Fibroblast of lung (primary cell): ENCODE measurements around the gene C19orf38. TPM values are rescaled to one million over a fixed set of nuclear protein-coding genes. Genes with fewer than 3 reads are reported as not detected.

ENCODE experiments used
- DNase-seq, 2 donors: peaks; one replicate each; pipeline versions ENCODE4 v3.0.0 to v3.0.0-alpha.2; 2010; ENCODE audit warnings: low read depth in 2 of 2
- H2AFZ ChIP-seq: 2 replicates; pipeline ENCODE4 v1.5.1; 2012; ENCODE audit warnings: low read length, control low read depth, inconsistent platforms
- H3K27ac ChIP-seq: 2 replicates; pipeline ENCODE4 v1.5.1; 2011; ENCODE audit warnings: low read length, control low read depth; ENCODE audit not compliant: insufficient read depth
- H3K27me3 ChIP-seq: 2 replicates; pipeline ENCODE4 v1.5.1; 2011; ENCODE audit warnings: mild to moderate bottlenecking, low read length; ENCODE audit not compliant: control insufficient read depth, insufficient read depth
- H3K36me3 ChIP-seq: 2 replicates; pipeline ENCODE4 v1.5.1; 2011; ENCODE audit warnings: low read length; ENCODE audit not compliant: control insufficient read depth, insufficient read depth
- H3K4me1 ChIP-seq: 2 replicates; pipeline ENCODE4 v1.5.1; 2011; ENCODE audit warnings: low read length; ENCODE audit not compliant: control insufficient read depth, insufficient read depth; ENCODE audit errors: extremely low read depth
- H3K4me2 ChIP-seq: 2 replicates; pipeline ENCODE4 v1.5.1; 2011; ENCODE audit warnings: low read length, control low read depth; ENCODE audit not compliant: insufficient read depth; ENCODE audit errors: extremely low read depth
- H3K4me3 ChIP-seq, 4 experiments: fragments of 200-600 bp in 1 of 4; sonication (generic) in 1 of 4; replicated peaks in 1 of 4; 2 replicates each; pipeline ENCODE4 v1.5.1; 2011 to 2016; ENCODE audit warnings: low read length in 4 of 4, low read depth in 3 of 4, mild to moderate bottlenecking in 3 of 4, control low read depth in 2 of 4, inconsistent platforms in 1 of 4, mixed read lengths in 1 of 4; ENCODE audit not compliant: insufficient read depth in 1 of 4; ENCODE audit errors: control extremely low read depth in 1 of 4
- H3K79me2 ChIP-seq: 2 replicates; pipeline ENCODE4 v1.5.1; 2012; ENCODE audit warnings: mild to moderate bottlenecking, low read length, inconsistent platforms; ENCODE audit not compliant: control insufficient read depth, insufficient read depth
- H3K9ac ChIP-seq: 2 replicates; pipeline ENCODE4 v1.5.1; 2011; ENCODE audit warnings: mild to moderate bottlenecking, low read length, control low read depth; ENCODE audit not compliant: insufficient read depth
- H3K9me3 ChIP-seq: 2 replicates; pipeline ENCODE4 v1.5.1; 2012; ENCODE audit warnings: low read depth, low read length; ENCODE audit not compliant: control insufficient read depth, insufficient read depth
- H4K20me1 ChIP-seq: 2 replicates; pipeline ENCODE4 v1.5.1; 2011; ENCODE audit warnings: low read length; ENCODE audit not compliant: control insufficient read depth, insufficient read depth; ENCODE audit errors: extremely low read depth
- CTCF ChIP-seq, 2 donors: IDR thresholded peaks in 1 of 2; conservative IDR thresholded peaks in 1 of 2; 1 replicate in 1 of 2; 2 replicates in 1 of 2; pipeline ENCODE4 v1.5.1; 2011 to 2012; ENCODE audit warnings: low read length in 2 of 2, control low read depth in 1 of 2, inconsistent platforms in 1 of 2, low read depth in 1 of 2, mild to moderate bottlenecking in 1 of 2
- EZH2 ChIP-seq: IDR thresholded peaks from 2 replicates; pipeline ENCODE4 v1.5.1; 2012; ENCODE audit warnings: low read length, control low read depth, mild to moderate bottlenecking; ENCODE audit errors: missing control alignments
- polyA plus RNA-seq, 2 donors: library from polyadenylated mRNA; depleted of rRNA in 1 of 2; stranded (reverse) in 1 of 2; unstranded in 1 of 2; fragments of >200 nt; gene quantifications; 2 replicates each; pipeline ENCODE4 v1.2.1, GENCODE V29; 2011 to 2012; ENCODE audit warnings: missing spikeins in 1 of 2
- total RNA-seq: library from RNA; depleted of rRNA; stranded (reverse); fragments of >200 nt; gene quantifications from 2 replicates; pipeline ENCODE4 v1.2.1, GENCODE V29; 2014

C19orf38 gene
- total and polyA plus RNA-seq, 2 donors (not counting 1 experiment from before 2014, with no cell fraction given): 0.08 to 1.3 TPM

- H3K36me3 ChIP-seq: no peaks in the 10 kb centered on the region
- H3K4me2 ChIP-seq: no peak overlapping the region
- no peaks in the 10 kb centered on the region for H3K79me2 ChIP-seq
- H3K4me1 ChIP-seq: no peaks in the 10 kb centered on the region
- no peaks in the 10 kb centered on the region for H3K27me3 ChIP-seq
- no peak overlapping the region for H3K9ac ChIP-seq
- no peaks in the 10 kb centered on the region for H4K20me1 ChIP-seq
- no peak overlapping the region for H3K4me3 ChIP-seq
- H3K9me3 ChIP-seq: no peaks in the 10 kb centered on the region
- DNase-seq: peak in 1 of 2 donors; percentile 33
- H3K27ac ChIP-seq: no peak overlapping the region
- TF ChIP-seq EZH2: no peak
- TF ChIP-seq CTCF (conservative IDR thresholded peaks at IDR 0.05 in 1 of 2, IDR thresholded peaks at IDR 0.05 in 1 of 2; ENCODE audit: low read depth in 1 of 2, low read length in 2 of 2): peak; percentile 86 to 88
- no peak overlapping the region for H2AFZ ChIP-seq
These were observed 10.1 kb downstream of the C19orf38 start for GRCh38 chr19:10858204-10858828.

DNA sequence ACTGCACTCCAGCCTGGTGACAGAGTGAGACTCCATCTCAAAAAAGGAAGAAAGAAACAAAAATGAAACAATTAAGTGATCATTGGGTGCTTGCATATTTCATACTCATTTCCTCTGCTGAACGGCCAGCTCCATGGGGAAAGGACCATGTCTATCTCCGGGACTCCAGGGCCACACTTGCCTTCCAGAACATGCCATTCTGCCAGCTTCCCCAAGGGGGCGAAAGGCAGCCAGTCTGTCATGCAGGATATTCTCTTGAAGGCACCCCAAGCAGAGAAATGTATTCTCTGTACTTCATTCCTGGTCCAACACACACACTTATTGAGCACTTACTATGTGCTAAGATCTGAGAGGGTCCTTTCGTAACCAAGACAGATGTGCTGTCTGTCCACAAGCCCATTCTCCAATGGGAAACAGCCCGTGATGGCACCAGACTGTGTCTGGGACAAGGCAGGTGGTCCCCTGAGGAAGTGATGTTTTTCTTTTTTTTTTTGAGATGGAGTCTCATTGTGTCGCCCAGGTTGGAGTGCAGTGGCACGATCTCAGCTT, 13.0 kb downstream of the C19orf38 start:
- DNase-seq: no peak
- H3K9ac ChIP-seq: no peak overlapping the region
- H3K9me3 ChIP-seq: no peaks in the 10 kb centered on the region
- no peaks in the 10 kb centered on the region for H4K20me1 ChIP-seq
- no peak for TF ChIP-seq EZH2
- peak; percentile 27 to 53 for TF ChIP-seq CTCF (conservative IDR thresholded peaks at IDR 0.05 in 1 of 2, IDR thresholded peaks at IDR 0.05 in 1 of 2; ENCODE audit: low read depth in 1 of 2, low read length in 2 of 2)
- no peaks in the 10 kb centered on the region for H3K79me2 ChIP-seq
- H3K4me3 ChIP-seq: no peak overlapping the region
- no peaks in the 10 kb centered on the region for H3K27me3 ChIP-seq
- no peak overlapping the region for H3K27ac ChIP-seq
- H3K4me2 ChIP-seq: no peak overlapping the region
- no peaks in the 10 kb centered on the region for H3K4me1 ChIP-seq
- no peak overlapping the region for H2AFZ ChIP-seq
- no peaks in the 10 kb centered on the region for H3K36me3 ChIP-seq

DNA sequence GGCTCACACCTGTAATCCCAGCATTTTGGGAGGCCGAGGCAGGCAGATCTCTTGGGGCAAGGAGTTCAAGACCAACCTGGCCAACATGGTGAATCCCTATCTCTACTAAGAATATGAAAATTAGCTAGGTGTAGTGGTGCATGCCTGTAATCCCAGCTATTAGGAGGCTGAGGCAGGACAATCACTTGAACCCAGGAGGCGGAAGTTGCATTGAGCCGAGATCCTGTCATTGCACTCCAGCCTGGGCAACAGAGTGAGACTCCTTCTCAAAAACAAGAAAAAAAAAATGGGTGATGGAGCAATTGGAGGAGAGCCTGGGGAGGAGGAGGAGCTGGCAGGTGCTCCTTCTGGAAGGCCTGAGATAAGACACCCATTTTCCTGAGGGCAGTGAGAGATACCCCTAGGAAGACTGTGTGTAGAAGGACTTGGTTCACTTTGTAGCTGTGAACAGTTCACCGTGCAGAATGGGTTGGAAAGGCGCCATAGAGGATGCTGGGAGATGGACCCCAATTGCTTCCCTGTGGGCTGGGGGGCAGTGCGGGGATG, 14.4 kb downstream of the C19orf38 start:
- H3K9ac ChIP-seq: no peak overlapping the region
- no peak overlapping the region for H3K27ac ChIP-seq
- H3K79me2 ChIP-seq: no peaks in the 10 kb centered on the region
- no peaks in the 10 kb centered on the region for H3K27me3 ChIP-seq
- DNase-seq: no peak
- TF ChIP-seq EZH2: no peak
- TF ChIP-seq CTCF (conservative IDR thresholded peaks at IDR 0.05 in 1 of 2, IDR thresholded peaks at IDR 0.05 in 1 of 2; ENCODE audit: low read depth in 1 of 2, low read length in 2 of 2): no peak
- no peak overlapping the region for H3K4me2 ChIP-seq
- no peaks in the 10 kb centered on the region for H4K20me1 ChIP-seq
- H2AFZ ChIP-seq: no peak overlapping the region
- H3K4me3 ChIP-seq: no peak overlapping the region
- no peaks in the 10 kb centered on the region for H3K9me3 ChIP-seq
- H3K36me3 ChIP-seq: no peaks in the 10 kb centered on the region
- no peaks in the 10 kb centered on the region for H3K4me1 ChIP-seq
